ENCODE measurements around the gene LAD1.

Gene LAD1

DNA sequence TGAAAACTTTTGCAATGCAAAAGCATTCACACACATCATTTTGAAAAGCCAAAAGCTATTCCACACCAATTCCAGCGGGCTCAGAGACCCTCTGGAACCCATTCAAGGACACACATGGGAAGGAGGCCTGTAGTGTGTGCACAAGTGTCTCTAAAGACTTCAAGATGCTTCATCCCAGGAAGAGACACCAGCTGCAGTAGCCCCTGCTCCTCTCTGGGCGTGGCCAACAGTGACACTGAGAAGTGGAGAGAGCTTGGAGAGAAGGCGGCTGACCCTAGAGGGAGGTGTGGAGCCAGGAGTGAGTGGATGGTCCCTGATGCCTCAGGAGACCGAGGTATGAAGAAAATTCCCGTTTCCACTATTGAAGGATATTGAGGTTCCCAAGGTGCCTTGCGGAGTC, 37.3 kb upstream of the LAD1 start:
- TF ChIP-seq, protein P1, sequence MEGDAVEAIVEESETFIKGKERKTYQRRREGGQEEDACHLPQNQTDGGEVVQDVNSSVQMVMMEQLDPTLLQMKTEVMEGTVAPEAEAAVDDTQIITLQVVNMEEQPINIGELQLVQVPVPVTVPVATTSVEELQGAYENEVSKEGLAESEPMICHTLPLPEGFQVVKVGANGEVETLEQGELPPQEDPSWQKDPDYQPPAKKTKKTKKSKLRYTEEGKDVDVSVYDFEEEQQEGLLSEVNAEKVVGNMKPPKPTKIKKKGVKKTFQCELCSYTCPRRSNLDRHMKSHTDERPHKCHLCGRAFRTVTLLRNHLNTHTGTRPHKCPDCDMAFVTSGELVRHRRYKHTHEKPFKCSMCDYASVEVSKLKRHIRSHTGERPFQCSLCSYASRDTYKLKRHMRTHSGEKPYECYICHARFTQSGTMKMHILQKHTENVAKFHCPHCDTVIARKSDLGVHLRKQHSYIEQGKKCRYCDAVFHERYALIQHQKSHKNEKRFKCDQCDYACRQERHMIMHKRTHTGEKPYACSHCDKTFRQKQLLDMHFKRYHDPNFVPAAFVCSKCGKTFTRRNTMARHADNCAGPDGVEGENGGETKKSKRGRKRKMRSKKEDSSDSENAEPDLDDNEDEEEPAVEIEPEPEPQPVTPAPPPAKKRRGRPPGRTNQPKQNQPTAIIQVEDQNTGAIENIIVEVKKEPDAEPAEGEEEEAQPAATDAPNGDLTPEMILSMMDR (IDR thresholded peaks at IDR 0.05; ENCODE audit: low read length) = no peak
- TF ChIP-seq EZH2 (IDR thresholded peaks at IDR 0.05; ENCODE audit: borderline replicate concordance, low read length) = no peak
- Histone ChIP-seq H3K79me2 (ENCODE audit: insufficient read depth, low read length) (no peaks in the 10 kb centered on the region), H3K36me3 (ENCODE audit: insufficient read depth, low read length) (no peaks in the 10 kb centered on the region; the same call in 1 of the 2 replicates), H3K9ac (ENCODE audit: low read length) (no peak overlapping the region), H3K9me3 (ENCODE audit: low read length) (peaks cover 7% of the 10 kb centered on the region), H3K4me3 (ENCODE audit: low read depth, low read length, poor library complexity, severe bottlenecking) (no peak overlapping the region), H2AFZ (ENCODE audit: low read length) (no peak overlapping the region), H3K4me2 (ENCODE audit: low read length) (no peak overlapping the region), H3K9me2 (ENCODE audit: low read depth, low read length) (no peaks in the 10 kb centered on the region), H3K27me3 (ENCODE audit: insufficient read depth, low read length) (no peaks in the 10 kb centered on the region), H3F3A (ENCODE audit: insufficient read depth, low read length) (no peaks in the 10 kb centered on the region), H4K20me1 (ENCODE audit: insufficient read depth, low read length) (no peaks in the 10 kb centered on the region), H3K27ac (ENCODE audit: low read depth, low read length, poor library complexity, severe bottlenecking) (no peak overlapping the region), H3K4me1 (ENCODE audit: insufficient read depth, low read length, severe bottlenecking) (no peaks in the 10 kb centered on the region)

DNA sequence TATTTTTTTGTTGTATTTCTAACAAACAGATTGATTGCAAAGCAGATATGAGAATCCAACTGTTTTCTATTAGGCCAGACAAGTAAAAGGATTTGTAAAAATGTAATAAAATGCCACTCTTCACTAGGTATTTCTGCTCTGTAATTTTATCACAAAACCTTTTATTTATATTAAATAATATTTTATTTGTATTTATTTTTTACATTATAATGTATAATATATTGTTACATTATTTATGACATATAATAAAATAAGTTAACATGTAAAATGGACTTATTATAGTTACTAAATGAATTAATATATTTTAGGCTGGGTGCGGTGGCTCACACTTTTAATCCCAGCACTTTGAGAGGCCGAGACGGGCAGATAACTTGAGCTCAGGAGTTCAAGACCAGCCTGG, 35.1 kb upstream of the LAD1 start:
- Histone ChIP-seq H3K36me3 (ENCODE audit: insufficient read depth, low read length) (no peaks in the 10 kb centered on the region), H3K79me2 (ENCODE audit: insufficient read depth, low read length) (no peaks in the 10 kb centered on the region), H3K4me1 (ENCODE audit: insufficient read depth, low read length, severe bottlenecking) (no peaks in the 10 kb centered on the region), H3F3A (ENCODE audit: insufficient read depth, low read length) (no peaks in the 10 kb centered on the region), H3K27ac (ENCODE audit: low read depth, low read length, poor library complexity, severe bottlenecking) (no peak overlapping the region), H4K20me1 (ENCODE audit: insufficient read depth, low read length) (no peaks in the 10 kb centered on the region), H2AFZ (ENCODE audit: low read length) (no peak overlapping the region), H3K9me3 (ENCODE audit: low read length) (no peaks in the 10 kb centered on the region), H3K4me2 (ENCODE audit: low read length) (no peak overlapping the region), H3K4me3 (ENCODE audit: low read depth, low read length, poor library complexity, severe bottlenecking) (no peak overlapping the region), H3K9me2 (ENCODE audit: low read depth, low read length) (no peaks in the 10 kb centered on the region), H3K27me3 (ENCODE audit: insufficient read depth, low read length) (no peaks in the 10 kb centered on the region), H3K9ac (ENCODE audit: low read length) (no peak overlapping the region)
- TF ChIP-seq, protein P1 (IDR thresholded peaks at IDR 0.05; ENCODE audit: low read length) = no peak
- no peak for TF ChIP-seq EZH2 (IDR thresholded peaks at IDR 0.05; ENCODE audit: borderline replicate concordance, low read length)

DNA sequence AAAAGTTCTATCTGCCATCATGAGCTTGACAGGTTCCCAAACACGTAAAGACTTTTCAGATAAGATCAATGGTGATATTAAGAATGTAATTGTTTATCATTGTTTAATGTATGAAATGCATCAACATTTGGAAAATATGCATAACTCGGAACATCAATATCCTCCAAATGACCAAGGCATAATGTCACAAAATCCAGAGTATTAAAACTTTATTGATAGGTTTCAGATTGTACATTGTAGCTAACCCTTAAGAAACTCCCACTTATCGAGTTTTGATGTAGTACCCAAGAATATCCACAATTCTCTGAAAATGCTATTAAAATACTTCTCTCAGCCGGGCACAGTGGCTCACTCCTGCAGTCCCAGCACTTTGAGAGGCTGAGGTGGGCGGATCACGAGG, 34.5 kb upstream of the LAD1 start:
- H3K9ac ChIP-seq (ENCODE audit: low read length) = no peak overlapping the region
- no peaks in the 10 kb centered on the region for H3F3A ChIP-seq (ENCODE audit: insufficient read depth, low read length)
- H3K79me2 ChIP-seq (ENCODE audit: insufficient read depth, low read length) = no peaks in the 10 kb centered on the region
- no peak for TF ChIP-seq EZH2 (IDR thresholded peaks at IDR 0.05; ENCODE audit: borderline replicate concordance, low read length)
- TF ChIP-seq, protein P1 (IDR thresholded peaks at IDR 0.05; ENCODE audit: low read length) = no peak
- no peaks in the 10 kb centered on the region for H4K20me1 ChIP-seq (ENCODE audit: insufficient read depth, low read length)
- no peak overlapping the region for H3K4me2 ChIP-seq (ENCODE audit: low read length)
- no peak overlapping the region for H3K27ac ChIP-seq (ENCODE audit: low read depth, low read length, poor library complexity, severe bottlenecking)
- H3K27me3 ChIP-seq (ENCODE audit: insufficient read depth, low read length) = no peaks in the 10 kb centered on the region
- H2AFZ ChIP-seq (ENCODE audit: low read length) = no peak overlapping the region
- H3K9me2 ChIP-seq (ENCODE audit: low read depth, low read length) = no peaks in the 10 kb centered on the region
- no peaks in the 10 kb centered on the region for H3K4me1 ChIP-seq (ENCODE audit: insufficient read depth, low read length, severe bottlenecking)
- H3K9me3 ChIP-seq (ENCODE audit: low read length) = no peaks in the 10 kb centered on the region
- no peak overlapping the region for H3K4me3 ChIP-seq (ENCODE audit: low read depth, low read length, poor library complexity, severe bottlenecking)
- no peaks in the 10 kb centered on the region for H3K36me3 ChIP-seq (ENCODE audit: insufficient read depth, low read length)

Data from OCI-LY1 (cell line).